ENCODE results near the gene CPLANE2.
"Not testable (repeated sequence)": the region's sequence is repeated elsewhere in the genome, so short reads cannot be mapped to it uniquely, and the experiment has no call there.

The CPLANE2 gene

GRCh38 chr1:16209847-16210407 is 27.1 kb downstream of the CPLANE2 start:
- DNase-seq (ENCODE audit: low spot score), result no peak

GRCh38 chr1:16209132-16209846 is 27.7 kb downstream of the CPLANE2 start:
- no peak for DNase-seq (ENCODE audit: low spot score)

- no peak for DNase-seq (ENCODE audit: low spot score)
Measured at GRCh38 chr1:16208270-16208987, 28.6 kb downstream of the CPLANE2 start.

- no peak for DNase-seq (ENCODE audit: low spot score)
Measured at GRCh38 chr1:16207318-16208269, 29.4 kb downstream of the CPLANE2 start.

GRCh38 chr1:16206547-16207317 is 30.3 kb downstream of the CPLANE2 start:
- peak; percentile 93 for DNase-seq (ENCODE audit: low spot score)

GRCh38 chr1:16205891-16206546 is 31.0 kb downstream of the CPLANE2 start:
- DNase-seq (ENCODE audit: low spot score), result no peak

- no peak for DNase-seq (ENCODE audit: low spot score)
Measured at GRCh38 chr1:16205334-16205671, 31.7 kb downstream of the CPLANE2 start.

GRCh38 chr1:16204634-16205333 is 32.2 kb downstream of the CPLANE2 start:
- DNase-seq (ENCODE audit: low spot score), result no peak

GRCh38 chr1:16204216-16204615 is 32.8 kb downstream of the CPLANE2 start:
- DNase-seq (ENCODE audit: low spot score), result no peak

- no peak for DNase-seq (ENCODE audit: low spot score)
Measured at GRCh38 chr1:16203550-16203949, 33.4 kb downstream of the CPLANE2 start.

- DNase-seq (ENCODE audit: low spot score), result no peak
Measured at GRCh38 chr1:16202281-16203210, 34.4 kb downstream of the CPLANE2 start.

GRCh38 chr1:16199700-16200099 is 37.3 kb downstream of the CPLANE2 start:
- DNase-seq (ENCODE audit: low spot score), result no peak

- no peak for DNase-seq (ENCODE audit: low spot score)
Measured at GRCh38 chr1:16199157-16199501, 37.9 kb downstream of the CPLANE2 start.

- no peak for DNase-seq (ENCODE audit: low spot score)
Measured at GRCh38 chr1:16198444-16199156, 38.4 kb downstream of the CPLANE2 start.

- no peak for DNase-seq (ENCODE audit: low spot score)
Measured at GRCh38 chr1:16196874-16197273, 40.1 kb downstream of the CPLANE2 start.

- not testable (repeated sequence) for DNase-seq (ENCODE audit: low spot score)
Measured at GRCh38 chr1:16196139-16196538, 40.8 kb downstream of the CPLANE2 start.

GRCh38 chr1:16195518-16195905 is 41.5 kb downstream of the CPLANE2 start:
- DNase-seq (ENCODE audit: low spot score), result no peak

GRCh38 chr1:16191916-16192546 is 45.0 kb downstream of the CPLANE2 start:
- DNase-seq (ENCODE audit: low spot score), result no peak

All from SK-N-DZ (cell line).